Kasumi-1 (cell line): ENCODE measurements around the gene TYMS.
A peak's percentile ranks its signal among the peaks of the same experiment; 100 is the strongest.

ENCODE experiments used
- DNase-seq, 2 experiments: peaks; one replicate each; lab custom pipeline; 2025; lab: John Stamatoyannopoulos, UW

TYMS gene

GRCh38 chr18:657311-658000, at the start of gene TYMS:
Gene TYMS (plus strand): TSS chr18:657653. CDS start chr18:657743, 90 bp downstream.
- peak; percentile 80 to 84 for DNase-seq

- no peak for DNase-seq
Observed at GRCh38 chr18:607930-608329, 49.5 kb upstream of the TYMS start.

- no peak for DNase-seq
Observed at GRCh38 chr18:610214-610928, 47.1 kb upstream of the TYMS start.

- DNase-seq: no peak
Observed at GRCh38 chr18:612156-612555, 45.3 kb upstream of the TYMS start.

- DNase-seq: no peak
Observed at GRCh38 chr18:614193-614592, 43.3 kb upstream of the TYMS start.

- DNase-seq: no peak
Observed at GRCh38 chr18:615092-615521, 42.3 kb upstream of the TYMS start.

- no peak for DNase-seq
Observed at GRCh38 chr18:615773-616172, 41.7 kb upstream of the TYMS start.

- DNase-seq: peak; percentile 67 to 78
Observed at GRCh38 chr18:616380-616995, 41.0 kb upstream of the TYMS start.

- DNase-seq: no peak
Observed at GRCh38 chr18:617970-618504, 39.4 kb upstream of the TYMS start.

GRCh38 chr18:618618-619017, 38.8 kb upstream of the TYMS start:
- DNase-seq: no peak

GRCh38 chr18:621291-622043, 36.0 kb upstream of the TYMS start:
- DNase-seq: no peak

- no peak for DNase-seq
Observed at GRCh38 chr18:622289-622688, 35.2 kb upstream of the TYMS start.

GRCh38 chr18:623761-624620, 33.5 kb upstream of the TYMS start:
- peak; percentile 56 to 80 for DNase-seq

- DNase-seq: no peak
Observed at GRCh38 chr18:627231-627630, 30.2 kb upstream of the TYMS start.

- peak in 1 of 2 experiments; percentile 17 for DNase-seq
Observed at GRCh38 chr18:629269-630150, 27.9 kb upstream of the TYMS start.

- DNase-seq: no peak
Observed at GRCh38 chr18:631560-631959, 25.9 kb upstream of the TYMS start.

- DNase-seq: no peak
Observed at GRCh38 chr18:634551-635045, 22.9 kb upstream of the TYMS start.

GRCh38 chr18:635171-635570, 22.3 kb upstream of the TYMS start:
- no peak for DNase-seq

GRCh38 chr18:641224-641623, 16.2 kb upstream of the TYMS start:
- no peak for DNase-seq
